Dedifferentiated amniotic fluid mesenchymal stem cell (primary cell): Measurements from ENCODE around the gene OR51G2.
"Not testable (repeated sequence)": the region's sequence is repeated elsewhere in the genome, so short reads cannot be mapped to it uniquely, and the experiment has no call there.

Experiments used
- DNase-seq: peaks from one replicate; pipeline ENCODE4 v3.0.0-alpha.2; 2016; ENCODE audit errors: extremely low spot score

OR51G2 gene, protein sequence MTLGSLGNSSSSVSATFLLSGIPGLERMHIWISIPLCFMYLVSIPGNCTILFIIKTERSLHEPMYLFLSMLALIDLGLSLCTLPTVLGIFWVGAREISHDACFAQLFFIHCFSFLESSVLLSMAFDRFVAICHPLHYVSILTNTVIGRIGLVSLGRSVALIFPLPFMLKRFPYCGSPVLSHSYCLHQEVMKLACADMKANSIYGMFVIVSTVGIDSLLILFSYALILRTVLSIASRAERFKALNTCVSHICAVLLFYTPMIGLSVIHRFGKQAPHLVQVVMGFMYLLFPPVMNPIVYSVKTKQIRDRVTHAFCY

DNA sequence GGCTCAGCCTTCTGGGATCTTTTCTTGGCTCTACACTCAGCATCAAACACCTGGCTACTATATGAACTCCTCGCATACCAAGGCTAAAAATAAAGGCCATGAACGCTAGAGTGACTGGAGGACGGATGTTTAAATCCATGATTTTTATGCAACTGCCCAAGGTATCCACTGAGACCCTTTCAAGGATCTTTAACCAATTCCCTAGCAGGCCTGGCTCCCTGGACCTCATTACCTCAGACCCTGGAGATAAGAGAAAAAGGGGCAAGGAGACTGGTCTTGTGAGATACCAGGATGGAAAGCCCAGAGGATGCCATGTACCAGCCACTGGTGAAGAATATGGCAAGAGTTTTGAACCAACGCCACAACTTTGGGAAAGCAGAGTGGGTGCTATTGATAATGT, at the start of gene OR51G2:
Gene OR51G2 (minus strand): TSS at position 101 of the 400 bp plus-strand sequence. CDS start 3,687 bp downstream, outside the sequence.
- DNase-seq: no peak

DNA sequence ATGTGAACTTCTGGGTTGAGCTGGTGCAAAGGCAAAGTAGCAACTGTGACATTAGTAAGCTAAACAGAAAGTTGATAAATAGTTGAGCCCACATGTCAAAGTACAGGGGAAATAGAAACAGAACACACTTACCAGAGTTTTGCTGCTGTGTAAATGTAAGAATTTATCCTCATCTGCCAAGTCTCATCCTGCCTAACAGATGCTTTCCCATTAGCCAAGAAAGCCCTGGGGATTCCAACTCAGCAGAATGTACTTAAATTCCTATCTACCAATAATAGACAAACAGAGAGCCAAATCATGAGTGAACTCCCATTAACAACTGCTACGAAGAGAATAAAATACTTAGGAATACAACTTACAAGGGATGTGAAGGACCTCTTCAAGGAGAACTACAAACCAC, 43.7 kb upstream of the OR51G2 start:
- DNase-seq: no peak

DNA sequence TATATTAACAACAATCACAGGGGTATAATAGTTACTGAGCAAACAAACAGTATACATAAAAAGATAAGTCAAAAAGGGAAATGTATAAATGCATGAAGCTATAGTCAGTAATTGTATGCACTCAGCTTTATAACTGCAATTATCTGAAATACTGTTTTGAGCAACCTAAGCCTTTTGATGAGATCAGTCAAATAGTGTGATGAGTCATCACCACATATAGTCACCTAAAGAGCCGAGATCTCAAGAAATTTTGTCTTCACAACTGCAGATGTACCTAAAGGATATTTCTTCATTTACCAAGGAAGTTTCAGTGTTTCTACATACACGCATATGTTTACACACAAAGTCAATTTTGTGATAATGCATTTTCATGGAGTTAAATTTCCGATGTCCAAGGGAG, 41.7 kb upstream of the OR51G2 start:
- no peak for DNase-seq

DNA sequence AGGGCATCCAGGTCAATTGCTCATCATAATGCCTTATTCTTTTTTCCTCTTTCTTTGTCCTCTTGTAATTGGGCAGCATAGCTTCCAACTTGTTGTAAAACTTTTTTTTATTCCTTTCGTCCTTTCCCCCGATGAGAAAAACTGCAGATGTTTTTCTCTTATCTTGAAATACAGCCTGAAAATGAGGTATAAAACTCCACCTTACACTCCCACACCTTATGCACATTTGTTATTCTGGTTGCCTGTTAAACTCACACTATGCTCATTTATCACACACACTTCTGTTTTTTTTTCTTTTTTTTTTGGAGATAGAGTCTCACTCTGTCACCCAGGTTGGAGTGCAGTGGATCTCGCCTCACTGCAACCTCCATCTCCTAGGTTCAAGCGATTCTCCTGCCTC, 38.2 kb upstream of the OR51G2 start:
- DNase-seq: no peak

DNA sequence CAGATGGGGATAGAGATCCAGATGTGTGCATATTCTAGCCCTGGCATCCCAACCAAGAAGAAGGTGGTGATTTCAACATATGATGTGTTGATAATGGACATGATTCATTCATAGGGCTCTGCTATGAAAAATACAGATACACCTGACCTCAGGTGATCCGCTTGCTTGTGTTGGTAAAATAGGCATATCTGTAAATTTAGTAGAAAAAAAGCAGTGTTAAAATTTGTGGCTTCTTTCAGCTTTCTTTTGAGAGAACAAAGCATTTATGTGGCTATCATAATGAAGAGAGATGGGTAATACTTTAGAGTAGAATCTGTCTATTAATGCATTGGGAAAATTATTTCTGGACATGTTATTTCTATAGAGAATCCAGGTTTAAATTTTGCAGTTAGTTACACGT, 36.5 kb upstream of the OR51G2 start, which contains the start of gene OR51A2:
Gene OR51A2 (minus strand): TSS at position 101 of the 400 bp plus-strand sequence. CDS start 0 bp downstream, at position 101.
- not testable (repeated sequence) for DNase-seq

DNA sequence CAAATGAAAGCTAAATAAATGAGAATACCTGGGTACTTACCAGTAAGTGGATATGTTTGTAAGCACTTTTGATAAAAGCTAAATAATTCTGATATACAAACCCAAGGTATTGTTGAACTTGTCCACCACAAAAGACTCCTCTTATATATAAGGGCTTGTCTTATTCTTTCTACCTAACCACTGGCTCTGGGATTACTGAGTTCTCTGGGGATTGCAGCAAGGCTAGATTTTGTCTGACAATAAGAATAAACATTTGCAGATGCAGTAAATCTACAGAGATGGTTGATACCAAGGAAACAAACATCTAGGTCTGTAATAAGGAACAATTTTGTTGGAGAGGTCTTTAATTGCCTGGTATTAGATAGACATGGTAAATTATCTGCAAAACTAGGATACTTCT, 28.4 kb upstream of the OR51G2 start, which contains the start of gene OR51A4:
Gene OR51A4 (minus strand): TSS at position 101 of the 400 bp plus-strand sequence. CDS start 505 bp downstream, outside the sequence.
- DNase-seq: no peak

DNA sequence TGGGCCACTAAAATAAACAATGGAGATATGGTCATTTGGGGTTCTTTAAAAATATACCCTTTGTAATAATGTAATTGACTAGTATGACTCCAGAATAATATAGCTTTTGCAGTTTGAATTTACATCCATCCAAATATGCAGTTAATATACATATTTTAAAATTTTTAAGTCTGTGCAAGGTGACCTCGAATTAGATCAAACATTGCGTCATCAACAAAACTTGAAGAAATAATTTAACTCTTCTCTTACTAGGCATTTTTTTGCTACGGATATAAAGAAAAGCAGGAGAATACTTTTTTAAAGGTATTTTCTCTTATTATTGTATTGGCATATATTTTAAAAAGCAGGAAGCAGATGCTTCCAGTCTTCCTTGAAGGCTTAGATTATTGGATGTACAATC, 17.6 kb upstream of the OR51G2 start:
- DNase-seq: no peak

DNA sequence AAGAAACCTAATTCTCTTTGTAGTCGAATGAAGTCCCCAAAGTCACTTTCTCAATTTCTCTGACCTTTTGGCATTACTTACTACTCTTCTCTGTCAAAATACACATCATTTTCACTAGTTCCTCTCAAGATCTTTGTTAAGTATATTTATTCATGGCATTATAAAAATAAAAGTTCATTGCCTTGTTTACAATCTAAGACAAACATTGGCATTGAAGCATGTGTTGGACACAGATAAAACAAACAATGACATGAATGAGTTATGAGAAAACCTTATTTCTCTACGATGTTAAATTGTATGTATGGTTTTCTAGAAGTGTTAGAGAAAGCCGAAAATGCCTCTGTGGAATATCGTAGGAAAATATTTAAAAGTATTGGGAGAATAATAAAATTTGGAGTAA, 13.6 kb upstream of the OR51G2 start:
- no peak for DNase-seq

DNA sequence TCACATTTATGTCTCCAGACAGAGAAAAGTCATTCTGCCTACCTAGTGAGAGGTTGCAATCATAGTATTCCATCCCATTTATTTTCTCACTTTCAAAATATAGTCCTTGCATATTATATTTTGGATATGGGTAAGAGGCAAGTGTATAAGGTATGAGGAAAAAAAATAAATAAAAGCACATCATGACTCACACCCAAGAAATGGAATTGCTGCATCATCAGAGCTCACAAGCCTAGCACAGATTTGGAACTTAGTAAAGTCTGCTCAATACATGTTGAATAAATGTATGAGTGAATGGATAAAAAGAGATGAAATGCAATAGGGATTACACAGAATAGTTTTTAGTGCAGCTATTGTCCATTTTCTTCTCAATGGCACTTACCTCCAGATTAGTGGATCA, 7.5 kb upstream of the OR51G2 start:
- DNase-seq: no peak

DNA sequence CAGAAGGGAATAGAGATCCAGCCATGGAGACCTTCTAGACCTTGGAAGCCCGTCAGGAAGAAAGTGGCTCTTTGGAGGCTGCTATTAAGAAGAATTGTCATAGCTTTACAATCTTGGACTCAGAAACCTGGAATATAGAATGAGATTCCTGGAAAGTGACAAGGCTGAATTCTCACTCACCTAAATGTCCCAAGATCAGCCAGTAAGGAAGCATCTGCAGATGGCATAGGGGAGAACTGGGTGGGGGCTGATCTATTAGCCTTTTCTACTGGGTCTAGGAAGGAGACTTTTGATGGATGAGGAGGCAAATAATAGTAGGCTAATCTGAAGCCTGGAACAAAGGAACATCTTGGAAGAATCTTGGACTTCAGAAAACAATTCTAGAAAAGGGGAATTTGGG, 5.1 kb upstream of the OR51G2 start, which contains the start of gene OR51G1:
Gene OR51G1 (minus strand): TSS at position 101 of the 400 bp plus-strand sequence. CDS start 0 bp downstream, at position 101.
- DNase-seq: no peak

DNA sequence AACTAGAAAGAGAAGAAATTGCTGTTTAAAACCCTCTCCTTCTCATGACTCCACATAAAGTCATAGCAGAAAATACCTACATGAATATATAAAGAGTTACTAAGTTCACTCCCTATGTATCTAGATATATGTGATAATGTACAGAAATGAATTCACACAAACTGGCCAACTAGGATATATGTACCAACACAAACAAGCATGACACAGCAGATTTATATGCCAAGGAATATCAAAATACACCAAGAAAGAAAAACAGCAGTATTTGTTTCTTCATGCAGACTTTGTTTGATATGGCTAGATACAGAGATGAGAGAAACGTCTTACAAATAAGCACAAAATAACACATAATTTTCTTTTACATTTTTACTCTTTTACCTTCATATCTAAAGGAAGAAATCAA, 3.2 kb upstream of the OR51G2 start:
- no peak for DNase-seq

DNA sequence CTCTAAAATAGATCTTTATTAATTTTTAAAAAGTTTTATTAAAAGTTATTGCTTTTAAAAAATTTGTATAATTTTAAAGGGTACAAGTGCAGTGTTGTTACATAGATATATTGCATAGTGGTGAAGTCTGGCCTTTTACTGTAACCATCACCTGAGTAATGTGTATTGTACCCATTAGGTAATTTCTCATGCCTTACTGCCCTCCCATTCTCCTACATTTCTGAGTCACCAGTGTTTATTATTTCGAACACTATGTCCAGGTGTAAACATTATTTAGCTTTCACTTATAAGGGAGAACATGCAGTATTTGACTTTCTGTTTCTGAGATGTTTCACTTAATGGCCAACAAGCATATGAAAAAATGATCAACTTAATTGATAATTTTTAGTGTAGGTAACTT, 2.6 kb upstream of the OR51G2 start:
- DNase-seq: no peak

DNA sequence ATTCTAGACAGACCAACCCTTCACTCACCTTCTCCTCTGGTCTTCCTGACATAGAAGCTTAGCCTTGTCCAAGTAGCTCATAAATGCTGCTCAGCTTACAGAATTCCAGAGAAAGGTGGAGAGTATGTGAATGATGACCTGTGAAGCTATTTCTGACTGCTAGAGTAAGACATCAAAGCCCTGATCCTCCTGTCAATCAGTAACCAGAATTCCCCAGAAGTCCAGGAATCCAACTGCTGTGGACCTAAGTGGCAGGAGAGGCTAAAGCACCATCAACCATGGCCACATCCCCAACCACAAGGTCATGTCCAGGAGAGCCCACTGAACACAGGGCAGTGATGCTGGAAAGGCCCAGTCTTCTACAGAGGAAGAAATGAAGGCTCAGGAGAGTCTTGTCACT, 2.6 kb downstream of the OR51G2 start:
- no peak for DNase-seq

DNA sequence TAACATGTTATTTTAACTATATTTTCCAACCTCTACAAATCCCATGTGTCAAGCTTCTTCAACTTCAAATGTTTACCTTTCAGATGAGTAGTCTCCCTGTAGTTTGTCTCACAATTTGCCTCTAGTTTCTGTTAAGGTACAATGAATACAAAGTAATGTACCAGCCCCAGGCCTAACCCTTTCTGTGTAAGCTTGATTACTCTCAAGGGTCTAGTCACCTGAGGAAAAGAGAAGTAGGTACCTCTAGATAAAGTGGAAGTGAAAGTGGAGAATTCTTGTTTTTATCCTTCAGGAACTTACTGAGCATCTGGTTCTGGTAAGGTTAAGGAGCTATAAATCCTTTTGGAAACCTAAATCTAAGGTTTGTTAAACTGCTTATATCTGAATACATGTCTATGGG, 15.7 kb downstream of the OR51G2 start, which contains the start of gene OR51A7:
Gene OR51A7 (plus strand): TSS at position 300 of the 400 bp plus-strand sequence. CDS start 3,587 bp downstream, outside the sequence.
- DNase-seq: no peak

DNA sequence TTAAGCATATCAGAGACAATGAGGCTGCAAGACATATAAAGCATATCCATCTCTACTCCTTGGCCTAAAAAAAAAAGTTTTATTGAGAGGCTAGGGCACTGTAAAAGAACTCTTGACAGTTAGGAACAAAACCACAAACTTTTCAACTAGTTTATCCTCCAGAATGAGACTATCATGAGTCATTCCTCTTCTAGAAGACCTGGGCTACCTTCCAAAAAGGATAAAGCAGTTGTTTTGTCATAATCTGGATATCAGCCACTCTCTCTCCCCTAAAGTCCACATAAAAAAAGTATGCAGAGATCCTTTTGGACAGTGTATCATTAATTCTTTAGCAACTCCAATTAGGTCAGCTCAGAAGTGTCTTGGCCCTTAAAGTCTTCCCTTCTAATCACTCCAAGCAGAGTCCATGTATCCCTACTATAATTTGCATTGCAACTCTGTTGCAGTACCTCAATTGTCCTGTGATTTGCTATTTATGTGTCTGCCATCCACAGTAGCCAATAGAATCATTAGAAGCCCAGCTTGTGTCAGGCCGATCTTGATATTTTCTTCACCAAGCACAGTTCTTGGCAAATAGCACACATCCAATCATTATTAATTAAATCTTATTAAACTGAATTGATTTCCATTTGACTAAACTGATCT, 27.0 kb downstream of the OR51G2 start:
- DNase-seq: peak; percentile 16

DNA sequence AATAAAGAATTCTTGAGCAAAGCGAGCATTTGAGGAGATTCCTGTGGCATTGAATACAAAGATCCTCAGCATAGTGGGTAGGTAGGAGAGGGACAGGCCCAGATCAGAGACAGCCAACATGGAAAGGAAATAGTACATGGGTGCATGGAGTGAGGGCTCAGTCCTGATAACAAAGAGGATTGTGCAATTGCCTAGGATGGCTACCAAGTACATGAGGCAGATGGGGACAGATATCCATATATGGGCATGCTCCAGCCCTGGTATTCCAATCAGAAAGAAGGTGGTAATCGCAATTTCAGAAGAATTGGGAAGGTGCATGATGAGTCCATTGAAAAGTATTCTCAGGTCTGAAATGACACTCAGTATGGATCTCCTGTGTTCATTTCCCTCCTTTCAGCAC, 28.9 kb downstream of the OR51G2 start:
- DNase-seq: no peak

DNA sequence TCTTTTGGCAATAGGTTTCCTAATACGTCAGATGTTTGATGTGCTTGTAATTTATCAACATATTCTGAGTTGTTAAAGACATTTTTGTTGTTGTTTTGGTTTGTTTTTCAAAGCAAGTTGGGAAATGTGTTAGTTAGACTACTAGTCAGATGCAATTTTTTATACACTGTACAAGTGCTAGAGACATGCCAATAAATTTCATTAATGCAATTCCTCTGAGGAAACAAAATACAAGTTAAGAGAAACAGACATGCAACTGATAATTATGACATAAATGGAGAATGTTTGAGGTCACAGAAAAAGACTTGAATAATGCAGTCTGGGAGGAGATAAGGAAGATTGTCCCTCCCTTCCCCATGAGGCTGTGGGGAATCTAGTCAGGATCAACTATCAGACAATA, 31.6 kb downstream of the OR51G2 start:
- DNase-seq: no peak

DNA sequence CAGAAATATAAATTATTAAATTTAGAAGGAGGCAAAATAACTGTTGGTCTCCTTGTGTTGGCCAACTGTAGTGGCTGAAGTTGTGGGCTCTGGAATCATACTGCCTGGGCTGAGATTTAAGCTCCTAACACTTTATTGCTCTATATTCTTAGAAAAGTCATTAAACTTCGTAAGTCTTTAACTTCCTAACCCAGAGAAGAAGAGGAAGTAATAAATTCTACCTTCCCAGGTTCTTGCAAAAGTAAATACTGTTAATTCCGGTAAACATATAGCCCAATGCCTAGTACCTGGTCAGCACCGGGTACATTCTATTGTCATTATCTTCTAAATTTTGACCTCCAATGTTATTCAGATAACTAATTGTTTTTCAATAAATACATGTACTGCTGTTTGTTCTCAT, 33.0 kb downstream of the OR51G2 start:
- no peak for DNase-seq

DNA sequence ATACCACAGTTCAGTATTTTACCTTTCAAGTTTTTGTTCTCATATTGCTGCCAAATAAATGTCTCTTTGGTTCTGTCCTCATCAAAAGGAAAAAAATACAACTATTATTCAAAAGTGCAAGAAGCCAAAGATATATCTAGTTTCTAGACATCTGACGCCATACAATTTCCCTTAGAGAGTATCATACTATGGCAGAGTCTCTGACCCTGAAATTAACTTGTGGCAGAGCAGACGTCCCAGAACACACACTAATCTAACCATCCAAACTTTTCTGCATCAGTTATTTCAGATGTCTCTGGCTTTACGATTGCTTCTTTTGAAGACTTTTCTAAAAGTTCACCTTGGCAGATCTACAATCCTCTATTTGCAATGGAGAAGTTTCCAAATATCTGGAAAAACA, 34.8 kb downstream of the OR51G2 start:
- DNase-seq: no peak

DNA sequence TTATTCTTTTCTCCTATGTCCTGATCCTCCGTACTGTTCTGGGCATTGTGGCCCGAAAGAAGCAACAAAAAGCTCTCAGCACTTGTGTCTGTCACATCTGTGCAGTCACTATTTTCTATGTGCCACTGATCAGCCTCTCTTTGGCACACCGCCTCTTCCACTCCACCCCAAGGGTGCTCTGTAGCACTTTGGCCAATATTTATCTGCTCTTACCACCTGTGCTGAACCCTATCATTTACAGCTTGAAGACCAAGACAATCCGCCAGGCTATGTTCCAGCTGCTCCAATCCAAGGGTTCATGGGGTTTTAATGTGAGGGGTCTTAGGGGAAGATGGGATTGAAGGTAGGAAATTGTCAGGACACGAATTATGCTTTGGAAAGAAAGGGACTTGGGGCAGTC, 36.6 kb downstream of the OR51G2 start:
- no peak for DNase-seq

DNA sequence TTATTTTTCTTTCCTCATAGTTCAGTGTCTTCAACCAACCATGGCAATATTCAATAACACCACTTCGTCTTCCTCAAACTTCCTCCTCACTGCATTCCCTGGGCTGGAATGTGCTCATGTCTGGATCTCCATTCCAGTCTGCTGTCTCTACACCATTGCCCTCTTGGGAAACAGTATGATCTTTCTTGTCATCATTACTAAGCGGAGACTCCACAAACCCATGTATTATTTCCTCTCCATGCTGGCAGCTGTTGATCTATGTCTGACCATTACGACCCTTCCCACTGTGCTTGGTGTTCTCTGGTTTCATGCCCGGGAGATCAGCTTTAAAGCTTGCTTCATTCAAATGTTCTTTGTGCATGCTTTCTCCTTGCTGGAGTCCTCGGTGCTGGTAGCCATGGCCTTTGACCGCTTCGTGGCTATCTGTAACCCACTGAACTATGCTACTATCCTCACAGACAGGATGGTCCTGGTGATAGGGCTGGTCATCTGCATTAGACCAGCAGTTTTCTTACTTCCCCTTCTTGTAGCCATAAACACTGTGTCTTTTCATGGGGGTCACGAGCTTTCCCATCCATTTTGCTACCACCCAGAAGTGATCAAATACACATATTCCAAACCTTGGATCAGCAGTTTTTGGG, 37.2 kb downstream of the OR51G2 start, which contains the start of gene OR51T1:
Gene OR51T1 (plus strand): TSS at position 41 of the 641 bp plus-strand sequence. CDS start 0 bp downstream, at position 41.
- DNase-seq: no peak

DNA sequence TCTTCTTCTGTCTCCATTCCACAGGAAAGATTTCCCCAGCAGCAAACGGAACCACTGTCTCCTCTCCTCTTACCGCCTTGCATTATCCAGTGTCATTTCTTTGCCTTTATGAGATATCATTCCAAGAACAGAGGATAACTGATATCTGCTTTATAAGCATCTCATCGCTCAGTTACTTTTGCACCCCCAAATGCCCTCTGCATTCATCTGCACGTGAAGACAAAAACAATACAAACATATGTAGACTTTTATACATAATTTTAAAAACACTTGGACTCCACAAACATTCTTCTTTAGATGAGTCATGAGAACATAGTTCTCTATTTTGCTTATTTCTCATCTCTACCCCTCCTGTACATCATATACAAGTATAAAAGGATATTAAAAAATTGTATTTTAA, 38.0 kb downstream of the OR51G2 start:
- DNase-seq: no peak
